Kasumi-1 (cell line): ENCODE measurements around the gene LLPH.

Experiments
- DNase-seq, 2 experiments: peaks; one replicate each; lab custom pipeline; 2025; lab: John Stamatoyannopoulos, UW

The LLPH gene

GRCh38 chr12:66090157-66090556 lies 40.4 kb downstream of the LLPH start:
- no peak for DNase-seq

- DNase-seq: peak; percentile 75 to 81
Observed at GRCh38 chr12:66087365-66087943, 43.1 kb downstream of the LLPH start.

GRCh38 chr12:66085998-66086397 lies 44.6 kb downstream of the LLPH start:
- DNase-seq: no peak

DNA sequence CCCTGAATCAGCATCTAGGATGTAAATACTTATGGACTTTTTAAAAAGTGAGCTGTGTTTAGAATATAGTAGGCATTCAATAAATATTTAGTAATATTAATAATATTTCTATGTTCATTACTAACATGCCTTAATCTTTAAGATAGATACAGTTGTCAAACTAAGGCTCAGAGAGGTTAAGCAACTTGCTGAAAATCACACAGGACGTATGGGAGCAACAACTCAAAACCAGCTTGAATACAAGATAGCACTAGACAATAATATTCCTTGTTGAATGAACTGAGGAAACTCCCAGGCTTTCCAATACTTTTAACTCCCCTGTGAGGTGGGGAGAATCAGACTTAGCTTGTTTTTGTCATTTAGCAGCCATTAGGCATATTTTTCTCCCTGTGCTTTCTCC lies 45.3 kb downstream of the LLPH start:
- no peak for DNase-seq

- no peak for DNase-seq
Observed at GRCh38 chr12:66083766-66084165, 46.8 kb downstream of the LLPH start.

- no peak for DNase-seq
Observed at GRCh38 chr12:66082744-66083143, 47.8 kb downstream of the LLPH start.

DNA sequence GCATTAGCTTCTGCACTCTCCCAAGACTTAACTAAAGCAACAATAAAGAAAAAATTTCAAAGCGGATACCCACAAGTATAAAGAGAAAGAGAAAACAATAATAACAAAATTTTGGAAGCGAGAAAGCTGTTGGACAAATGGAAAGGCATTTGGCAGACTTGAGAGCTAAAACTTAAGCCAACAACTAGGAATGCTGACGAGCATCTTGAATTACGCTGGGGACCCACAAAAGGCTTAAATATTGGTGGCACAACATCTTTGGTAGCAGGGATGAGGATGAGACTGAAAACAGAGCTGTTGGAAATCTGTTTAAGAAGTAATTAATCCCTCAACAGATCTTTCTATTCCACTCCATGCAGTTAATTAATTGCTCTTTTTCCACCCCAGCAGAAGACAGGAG lies 49.8 kb downstream of the LLPH start:
- no peak for DNase-seq

DNA sequence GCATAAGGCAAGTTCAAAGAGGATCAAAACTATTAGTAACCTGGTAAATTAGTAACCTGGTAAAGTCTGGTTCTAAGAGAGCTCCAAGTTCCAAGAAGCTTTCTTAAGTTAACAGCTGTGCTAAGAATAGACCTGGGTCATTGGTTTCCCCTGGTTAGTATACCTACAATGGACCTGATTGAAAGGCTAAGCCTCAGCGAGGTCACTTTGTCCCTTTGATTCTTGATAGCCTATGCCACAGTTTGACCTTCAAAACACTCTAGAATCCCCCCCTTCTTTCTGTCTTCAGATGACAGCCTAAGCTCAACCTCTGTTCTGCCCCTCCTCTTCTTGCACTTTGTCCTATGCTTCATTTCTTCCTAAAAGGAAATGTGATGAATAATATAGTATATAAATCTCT lies 53.0 kb downstream of the LLPH start:
- DNase-seq: no peak

DNA sequence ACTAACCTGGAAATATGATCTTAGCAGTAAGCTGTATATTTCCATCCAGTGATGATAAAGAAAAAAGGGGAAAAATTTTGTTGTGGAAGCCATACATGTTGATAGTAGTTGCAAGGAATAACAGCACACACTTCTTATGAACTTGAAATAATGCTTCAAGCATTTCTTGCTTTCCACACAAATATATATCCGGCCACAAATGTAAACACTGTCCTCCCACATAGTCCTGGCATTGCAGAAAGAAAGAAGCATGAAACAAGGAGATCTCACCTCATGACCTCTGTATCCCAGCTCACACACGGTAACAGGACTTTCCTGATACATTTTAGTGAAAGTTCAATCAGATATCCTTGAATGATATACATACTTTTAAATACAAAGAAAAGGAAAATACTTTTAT lies 56.0 kb downstream of the LLPH start:
- no peak for DNase-seq

GRCh38 chr12:66072566-66072965 lies 58.0 kb downstream of the LLPH start:
- DNase-seq: no peak

DNA sequence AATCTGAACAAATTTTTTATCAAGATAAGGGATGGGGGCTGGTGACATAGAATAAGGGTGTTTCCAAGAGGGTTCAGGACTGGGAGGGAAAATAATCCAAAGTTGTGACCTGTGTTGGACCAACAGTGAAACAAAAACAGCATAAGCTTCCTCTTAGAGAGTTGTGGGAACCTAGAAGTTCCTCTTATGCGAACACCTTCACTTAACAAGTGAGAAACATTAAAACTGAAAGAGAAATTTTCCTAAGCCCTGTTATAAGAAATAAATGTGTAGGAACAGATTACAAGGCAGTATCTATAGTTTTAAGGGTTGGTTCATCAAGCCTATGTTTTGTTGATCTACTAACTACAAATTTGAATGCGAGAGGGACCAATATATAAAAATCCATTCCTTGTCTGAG lies 58.4 kb downstream of the LLPH start:
- peak; percentile 19 to 22 for DNase-seq

- DNase-seq: peak; percentile 11 to 27
Observed at GRCh38 chr12:66071549-66071948, 59.0 kb downstream of the LLPH start.

GRCh38 chr12:66070378-66071120 lies 60.0 kb downstream of the LLPH start:
- DNase-seq: no peak

GRCh38 chr12:66066929-66067523 lies 63.5 kb downstream of the LLPH start:
- DNase-seq: peak; percentile 15 to 47
